ENCODE data around the gene PSD4. TPM values are rescaled to one million over a fixed set of nuclear protein-coding genes. Genes with fewer than 3 reads are reported as not detected.

Gene PSD4
- total RNA-seq, 1 donor, result 47.2 TPM

DNA sequence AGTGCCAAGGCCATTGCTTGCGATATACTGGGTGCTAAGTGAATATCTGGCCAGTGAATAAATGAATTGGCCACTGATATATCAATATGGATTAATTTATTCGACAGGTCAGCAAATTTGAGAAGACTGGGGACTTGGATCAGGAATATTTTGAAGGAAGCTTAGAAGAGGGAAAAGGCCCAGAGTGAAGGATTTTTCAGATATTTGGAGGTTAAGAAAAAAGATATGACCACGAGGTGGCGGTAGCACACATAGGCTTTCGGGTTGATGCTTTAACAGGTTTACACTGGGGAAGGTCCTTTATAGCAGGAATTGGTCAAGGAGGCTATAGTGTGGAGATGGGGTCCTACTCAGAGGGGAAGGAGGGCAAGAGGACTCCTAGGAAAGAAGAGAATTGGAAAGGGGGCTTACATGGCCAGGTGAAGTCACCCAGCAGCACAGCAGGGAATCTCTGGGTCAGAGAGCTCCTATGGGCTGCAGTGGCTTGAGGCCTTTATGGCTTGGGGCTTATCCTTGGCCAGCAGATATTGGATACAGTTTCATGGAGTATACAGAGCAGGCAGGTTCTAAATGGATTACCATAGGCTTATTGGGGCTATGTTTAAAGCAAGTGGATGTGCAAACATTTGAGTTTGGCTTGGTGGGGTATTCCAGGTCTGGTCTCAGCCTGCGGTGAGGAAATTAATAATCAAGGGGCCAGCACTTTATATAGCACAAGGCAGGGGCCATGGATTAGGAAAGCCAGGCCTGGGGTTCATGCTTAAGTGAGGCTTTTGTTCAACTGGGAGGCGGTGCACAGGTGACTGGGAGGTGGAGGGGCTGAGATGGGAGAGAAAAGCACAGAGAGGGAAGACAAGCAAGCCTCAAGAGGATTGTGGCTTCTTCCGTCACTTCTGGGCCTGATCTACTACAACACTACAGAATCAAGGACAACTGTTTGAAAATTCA lies 36.7 kb upstream of the PSD4 start:
- Histone ChIP-seq H3K4me1 (ENCODE audit: insufficient read depth, low read length) (peaks cover 13% of the 10 kb centered on the region), H3K4me3 (ENCODE audit: low read length) (no peak overlapping the region), H3K9me3 (ENCODE audit: low read depth, low read length) (no peaks in the 10 kb centered on the region), H3K27me3 (ENCODE audit: insufficient read depth, low read length) (no peaks in the 10 kb centered on the region)

DNA sequence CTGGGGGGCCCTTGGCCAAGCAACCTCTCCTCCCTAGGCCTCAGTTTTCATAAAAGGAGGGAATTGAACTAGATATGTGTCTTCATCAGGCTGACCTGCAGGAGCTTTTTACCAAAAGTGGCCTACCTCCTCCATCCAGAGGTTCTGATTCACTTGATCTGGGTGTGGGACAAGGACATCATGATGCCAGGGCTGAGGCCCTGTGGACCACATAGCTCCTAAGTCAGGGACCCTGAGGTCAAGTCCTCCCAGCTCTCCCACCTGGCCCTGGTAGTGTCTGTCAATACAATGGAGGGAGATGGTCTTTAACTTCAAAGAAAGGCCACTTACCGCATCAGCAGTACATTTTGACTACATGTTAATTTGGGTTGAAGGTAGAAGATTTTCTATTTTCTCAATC lies 35.9 kb upstream of the PSD4 start:
- Histone ChIP-seq H3K4me3 (ENCODE audit: low read length) (no peak overlapping the region), H3K9me3 (ENCODE audit: low read depth, low read length) (no peaks in the 10 kb centered on the region), H3K4me1 (ENCODE audit: insufficient read depth, low read length) (peaks cover 13% of the 10 kb centered on the region), H3K27me3 (ENCODE audit: insufficient read depth, low read length) (no peaks in the 10 kb centered on the region)

DNA sequence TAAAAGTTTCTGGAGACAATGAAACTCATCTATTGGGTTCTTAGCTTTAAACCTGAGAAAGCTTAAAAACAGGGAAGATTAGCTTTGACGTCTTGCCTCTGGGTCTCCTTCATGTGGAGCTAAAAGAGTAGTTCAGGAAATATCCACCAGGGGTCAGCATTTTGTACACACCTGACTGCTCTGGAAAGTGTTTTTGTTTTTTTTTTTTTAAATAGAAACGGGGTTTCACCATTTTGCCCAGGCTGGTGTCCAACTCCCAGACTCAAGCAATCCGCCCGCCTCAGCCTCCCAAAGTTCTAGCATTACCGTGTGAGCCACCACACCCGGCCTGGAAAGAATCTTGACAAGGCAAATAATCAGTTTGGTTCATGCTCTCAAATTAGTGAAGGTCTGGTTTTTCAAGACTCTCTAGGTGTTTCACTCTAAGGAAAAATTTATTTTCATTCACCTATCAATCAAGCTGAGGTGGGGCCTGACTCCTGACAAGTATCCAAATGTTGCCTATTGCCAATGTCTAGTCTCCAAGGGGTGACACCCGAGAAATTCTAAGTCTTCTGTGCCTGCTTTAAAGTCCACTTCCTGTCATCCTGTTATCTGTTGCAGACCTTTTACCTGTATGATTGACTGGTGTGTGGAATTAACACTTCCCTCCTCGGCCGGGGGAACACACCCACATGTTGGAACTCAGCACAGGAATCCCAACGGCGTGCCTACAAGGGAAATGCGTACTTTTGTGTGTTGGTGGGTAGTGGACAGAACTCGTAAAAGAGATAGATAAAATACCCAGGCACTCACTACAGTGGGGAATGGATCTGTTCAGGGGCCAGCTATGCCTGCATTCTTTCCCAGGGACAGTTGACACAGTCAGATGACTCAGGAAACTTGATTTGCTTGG lies 35.1 kb upstream of the PSD4 start:
- H3K4me3 ChIP-seq (ENCODE audit: low read length), result no peak overlapping the region
- peaks cover 13% of the 10 kb centered on the region for H3K4me1 ChIP-seq (ENCODE audit: insufficient read depth, low read length)
- H3K9me3 ChIP-seq (ENCODE audit: low read depth, low read length), result no peaks in the 10 kb centered on the region
- H3K27me3 ChIP-seq (ENCODE audit: insufficient read depth, low read length), result no peaks in the 10 kb centered on the region

DNA sequence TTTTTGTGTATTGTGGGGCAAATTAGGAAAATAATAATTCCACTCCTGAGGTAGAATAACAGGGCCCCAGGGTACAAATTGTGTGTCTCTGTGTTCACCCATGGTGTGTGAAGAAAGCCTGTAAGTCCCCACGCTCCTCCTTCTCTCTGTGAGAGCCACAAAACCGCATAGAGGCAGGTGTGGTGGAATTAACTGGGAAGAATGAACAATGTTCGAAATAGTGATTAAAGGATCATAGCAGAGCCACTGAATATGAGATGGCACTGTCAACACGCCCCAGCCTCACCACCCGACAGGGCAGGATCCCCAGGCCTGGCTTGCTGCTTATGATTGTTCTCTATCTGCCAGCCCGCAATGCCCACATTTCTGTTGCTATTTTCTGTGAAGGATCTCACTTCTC lies 32.3 kb upstream of the PSD4 start:
- no peak overlapping the region for H3K4me3 ChIP-seq (ENCODE audit: low read length)
- H3K4me1 ChIP-seq (ENCODE audit: insufficient read depth, low read length), result peaks cover 13% of the 10 kb centered on the region
- no peaks in the 10 kb centered on the region for H3K9me3 ChIP-seq (ENCODE audit: low read depth, low read length)
- no peaks in the 10 kb centered on the region for H3K27me3 ChIP-seq (ENCODE audit: insufficient read depth, low read length)

DNA sequence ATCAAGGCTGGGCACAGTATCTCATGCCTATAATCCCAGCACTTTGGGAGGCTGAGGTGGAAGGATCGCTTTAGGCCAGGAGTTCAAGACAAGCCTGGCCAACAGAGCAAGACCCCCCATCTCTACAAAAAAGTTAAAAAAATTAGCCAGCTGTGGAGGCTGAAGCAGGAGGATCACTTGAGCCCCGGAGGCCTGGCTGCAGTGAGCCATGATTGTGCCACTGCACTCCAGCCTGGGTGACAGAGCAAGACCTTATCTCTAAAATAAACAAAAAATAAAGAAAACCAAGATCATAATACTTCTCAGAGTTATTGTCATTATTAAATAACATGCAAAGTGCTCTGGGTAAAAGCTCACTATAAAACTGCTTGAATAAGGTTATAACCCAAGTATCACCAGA lies 31.5 kb upstream of the PSD4 start:
- Histone ChIP-seq H3K4me3 (ENCODE audit: low read length) (no peak overlapping the region), H3K4me1 (ENCODE audit: insufficient read depth, low read length) (peaks cover 13% of the 10 kb centered on the region), H3K9me3 (ENCODE audit: low read depth, low read length) (no peaks in the 10 kb centered on the region), H3K27me3 (ENCODE audit: insufficient read depth, low read length) (no peaks in the 10 kb centered on the region)

DNA sequence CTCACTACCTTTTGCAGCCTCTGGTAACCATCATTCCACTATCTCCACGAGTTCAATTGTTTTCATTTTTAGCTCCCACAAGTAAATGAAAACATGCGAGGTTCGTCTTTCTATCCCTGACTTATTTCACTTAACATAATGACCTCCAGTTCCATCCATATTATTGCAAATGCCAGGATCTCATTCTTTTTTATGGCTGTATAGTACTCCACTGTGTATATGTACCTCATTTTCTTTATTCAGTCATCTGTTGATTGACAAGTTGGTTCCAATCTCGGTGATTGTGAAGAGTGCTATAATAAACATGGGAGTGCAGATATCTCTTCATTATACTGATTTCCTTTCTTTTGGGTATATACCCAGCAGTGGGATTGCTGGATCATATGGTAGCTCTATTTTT lies 29.5 kb upstream of the PSD4 start:
- Histone ChIP-seq H3K9me3 (ENCODE audit: low read depth, low read length) (no peaks in the 10 kb centered on the region), H3K27me3 (ENCODE audit: insufficient read depth, low read length) (no peaks in the 10 kb centered on the region), H3K4me1 (ENCODE audit: insufficient read depth, low read length) (peaks cover 3% of the 10 kb centered on the region), H3K4me3 (ENCODE audit: low read length) (no peak overlapping the region)

DNA sequence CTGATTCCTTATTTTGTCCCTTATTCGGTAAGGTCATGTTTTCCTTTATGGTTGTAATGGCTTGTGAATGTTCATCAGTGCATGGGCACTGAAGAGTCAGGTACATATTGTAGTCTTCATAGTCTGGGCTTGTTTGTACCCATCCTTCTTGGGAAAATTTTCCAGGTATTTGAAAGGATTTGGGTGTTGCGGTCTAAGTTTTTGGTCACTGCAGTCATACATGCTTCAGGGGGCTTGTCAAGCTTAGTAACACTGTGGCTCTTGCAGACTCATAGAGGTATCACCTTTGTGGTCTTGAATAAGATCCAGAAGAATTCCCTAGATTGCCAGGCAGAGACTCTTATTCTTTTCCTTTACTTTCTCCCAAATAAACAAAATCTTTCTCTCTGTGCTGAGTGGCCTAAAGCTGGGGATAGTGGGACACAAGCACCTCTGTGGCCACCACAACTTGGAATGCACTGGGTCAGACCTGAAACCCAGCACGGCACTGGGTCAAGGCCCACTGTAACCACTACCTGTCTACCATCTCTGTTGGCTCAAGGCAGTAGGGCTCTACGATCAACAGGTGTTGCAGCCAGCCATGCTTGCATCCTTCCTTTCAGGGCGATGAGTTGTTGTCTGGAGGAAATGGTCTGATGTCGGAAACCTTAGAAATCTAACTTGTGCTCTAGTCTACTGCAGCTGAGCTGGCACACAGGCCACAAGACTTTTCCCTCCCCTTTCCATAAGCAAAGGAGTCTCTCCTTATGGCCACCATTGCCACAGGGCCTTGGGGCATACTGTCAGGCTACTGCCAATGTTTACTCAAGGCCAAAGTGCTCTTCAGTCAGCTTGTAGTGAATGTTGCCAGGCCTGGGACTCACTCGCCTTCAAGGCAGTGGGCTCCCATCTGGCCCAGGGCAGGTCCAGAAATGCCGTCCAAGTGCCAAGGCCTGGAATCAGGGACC lies 24.9 kb upstream of the PSD4 start:
- Histone ChIP-seq H3K27me3 (ENCODE audit: insufficient read depth, low read length) (no peaks in the 10 kb centered on the region), H3K4me3 (ENCODE audit: low read length) (no peak overlapping the region), H3K4me1 (ENCODE audit: insufficient read depth, low read length) (peaks cover 13% of the 10 kb centered on the region), H3K9me3 (ENCODE audit: low read depth, low read length) (no peaks in the 10 kb centered on the region)

DNA sequence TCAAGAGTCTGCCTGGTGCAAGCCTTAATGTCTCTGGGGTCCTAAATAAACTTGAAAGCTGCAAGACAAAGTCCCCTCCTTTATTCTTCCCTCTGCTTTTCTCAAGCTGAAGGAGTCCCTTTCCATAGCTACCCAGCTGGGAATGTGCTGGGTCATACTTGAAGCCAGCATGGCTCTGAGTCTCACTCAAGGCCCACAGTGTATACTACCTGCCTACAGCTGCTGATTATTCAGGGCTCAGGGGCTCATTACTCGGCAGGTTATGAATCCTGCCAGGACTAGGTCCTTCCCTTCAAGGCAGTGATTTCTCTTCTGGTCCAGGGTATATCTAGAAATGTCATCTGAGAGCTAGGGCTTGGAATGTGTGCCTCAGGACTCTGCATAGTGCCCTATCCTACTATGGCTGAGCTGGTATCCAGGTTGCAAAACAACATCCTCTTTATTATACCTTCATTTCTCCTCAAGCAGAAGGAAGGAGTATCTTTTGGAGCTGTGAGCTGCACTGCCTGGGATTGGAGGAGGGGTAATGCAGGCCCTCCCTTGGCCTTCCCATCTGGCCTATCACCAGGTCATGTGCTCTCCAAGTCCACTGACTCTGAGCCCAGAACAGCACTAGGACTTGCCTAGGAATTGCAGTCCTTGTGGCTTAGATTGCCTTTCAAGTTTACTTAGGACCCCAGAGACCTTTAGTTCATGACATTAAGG lies 24.1 kb upstream of the PSD4 start:
- Histone ChIP-seq H3K27me3 (ENCODE audit: insufficient read depth, low read length) (no peaks in the 10 kb centered on the region), H3K9me3 (ENCODE audit: low read depth, low read length) (no peaks in the 10 kb centered on the region), H3K4me3 (ENCODE audit: low read length) (no peak overlapping the region), H3K4me1 (ENCODE audit: insufficient read depth, low read length) (peaks cover 13% of the 10 kb centered on the region)

DNA sequence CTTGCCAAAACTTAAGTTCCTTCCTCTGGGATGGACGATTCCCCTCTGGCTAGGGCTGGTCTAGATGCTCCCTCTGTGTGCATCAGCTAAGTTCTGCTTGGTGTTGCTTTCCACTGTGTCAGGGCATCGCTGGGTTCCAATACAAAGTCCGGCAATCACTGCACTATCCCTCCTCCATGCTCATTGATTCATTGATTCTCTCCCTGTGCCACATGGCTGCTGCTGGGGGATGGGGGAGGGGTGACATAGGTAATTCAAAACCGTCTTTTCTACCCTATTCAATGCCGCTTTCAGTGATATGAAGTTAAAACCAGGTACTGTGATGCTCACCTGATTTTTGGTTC lies 23.5 kb upstream of the PSD4 start:
- H3K4me3 ChIP-seq (ENCODE audit: low read length), result no peak overlapping the region
- no peaks in the 10 kb centered on the region for H3K27me3 ChIP-seq (ENCODE audit: insufficient read depth, low read length)
- no peaks in the 10 kb centered on the region for H3K9me3 ChIP-seq (ENCODE audit: low read depth, low read length)
- peaks cover 13% of the 10 kb centered on the region for H3K4me1 ChIP-seq (ENCODE audit: insufficient read depth, low read length)

DNA sequence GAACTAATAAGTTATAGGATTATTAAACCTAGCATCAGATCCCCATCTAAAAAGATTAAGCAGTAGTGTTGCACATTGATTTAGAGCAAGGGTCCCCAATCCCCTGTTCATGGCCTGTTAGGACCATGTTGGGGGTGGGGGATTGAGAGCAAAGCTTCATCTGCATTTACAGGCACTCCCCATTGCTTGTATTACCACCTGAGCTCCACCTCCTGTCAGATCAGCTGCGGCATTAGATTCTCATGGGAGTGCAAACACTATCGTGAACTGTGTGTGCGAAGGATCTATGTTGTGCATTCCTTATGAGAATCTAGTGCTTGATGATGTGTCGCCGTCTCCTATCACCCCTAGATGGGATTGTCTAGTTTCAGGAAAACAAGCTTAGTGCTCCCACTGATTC lies 18.4 kb upstream of the PSD4 start:
- Histone ChIP-seq H3K4me1 (ENCODE audit: insufficient read depth, low read length) (peaks cover 23% of the 10 kb centered on the region), H3K4me3 (ENCODE audit: low read length) (no peak overlapping the region), H3K27me3 (ENCODE audit: insufficient read depth, low read length) (peaks cover 3% of the 10 kb centered on the region), H3K9me3 (ENCODE audit: low read depth, low read length) (no peaks in the 10 kb centered on the region)

DNA sequence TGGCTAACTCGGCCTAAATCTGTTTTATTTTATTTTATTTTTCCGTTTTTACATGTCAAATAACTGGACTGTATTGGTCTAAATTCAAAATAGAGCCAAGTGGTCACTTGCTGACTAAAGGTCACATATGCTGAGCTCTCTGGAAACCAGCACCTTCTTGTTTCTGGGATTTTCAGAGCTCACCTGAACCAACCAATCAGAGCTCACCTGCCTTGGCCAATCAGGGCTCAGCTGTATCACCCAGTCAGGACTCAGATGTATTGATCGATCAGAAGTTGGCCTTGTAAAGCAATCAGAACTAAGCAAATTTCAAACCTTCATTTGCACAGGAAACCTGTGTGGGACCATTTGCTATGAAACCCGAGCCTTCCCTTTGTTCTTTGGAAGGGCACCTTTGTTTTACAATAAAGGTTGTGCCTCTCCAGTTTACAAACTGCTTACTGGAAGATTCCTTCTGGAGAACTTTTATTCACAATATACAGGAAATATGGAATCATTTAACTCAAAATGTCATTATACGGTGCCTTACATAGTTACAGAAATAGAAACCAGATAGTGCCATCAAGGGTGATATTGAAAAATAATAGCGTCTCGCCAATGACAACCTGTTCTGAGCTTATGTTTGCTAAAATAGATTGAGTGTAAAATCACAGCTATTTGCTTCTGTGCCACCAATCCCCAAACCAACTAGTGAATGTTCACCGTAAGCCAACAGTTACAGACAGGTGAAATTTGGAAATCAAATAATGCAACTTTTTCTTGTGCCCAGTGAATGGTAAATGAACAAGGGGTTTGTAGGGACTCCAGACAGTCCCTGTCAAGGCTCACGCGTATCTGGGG lies 17.3 kb upstream of the PSD4 start:
- Histone ChIP-seq H3K9me3 (ENCODE audit: low read depth, low read length) (no peaks in the 10 kb centered on the region), H3K27me3 (ENCODE audit: insufficient read depth, low read length) (peaks cover 3% of the 10 kb centered on the region), H3K4me1 (ENCODE audit: insufficient read depth, low read length) (peaks cover 23% of the 10 kb centered on the region), H3K4me3 (ENCODE audit: low read length) (peak overlapping the region; percentile 30)

DNA sequence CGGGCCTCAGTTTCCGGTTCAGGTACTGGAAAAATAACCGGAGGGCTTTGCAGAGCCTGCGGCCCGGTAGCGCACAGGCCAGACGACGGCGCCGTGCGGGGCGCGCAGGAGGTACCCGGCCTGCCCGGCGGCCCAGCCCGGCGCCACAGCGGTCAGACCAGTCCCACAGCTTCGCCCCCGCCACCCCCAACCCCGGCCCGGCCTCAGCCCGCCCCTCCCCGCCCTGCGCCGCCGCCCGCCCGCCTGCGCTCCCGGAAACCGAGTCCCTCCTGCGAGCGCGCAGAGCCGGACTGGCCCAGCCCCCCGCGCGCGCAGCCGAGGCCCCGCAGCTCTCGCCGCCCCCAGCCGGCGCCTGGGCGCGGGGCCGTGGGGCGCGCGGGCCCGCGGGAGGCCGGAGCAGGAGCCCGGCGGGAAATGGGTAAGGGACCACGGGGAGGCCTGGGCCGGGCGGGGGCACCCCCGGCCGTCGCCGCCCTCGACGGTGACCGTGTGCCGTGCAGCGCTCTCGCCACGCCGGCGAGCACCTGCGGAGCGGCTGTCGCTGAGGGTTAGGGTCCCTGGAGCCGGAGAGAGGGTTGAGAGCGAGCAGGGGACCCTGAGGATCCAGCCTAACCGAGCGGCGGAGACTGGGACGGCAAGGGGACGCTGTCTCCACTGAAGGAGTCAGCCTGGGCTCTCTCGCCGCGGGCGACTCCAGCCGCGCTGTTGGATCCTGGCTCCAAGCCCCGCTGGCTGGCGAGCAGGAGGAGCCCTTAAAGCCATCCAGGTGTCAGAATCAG lies 16.5 kb upstream of the PSD4 start:
- H3K9me3 ChIP-seq (ENCODE audit: low read depth, low read length), result no peaks in the 10 kb centered on the region
- peak overlapping the region; percentile 52 for H3K4me3 ChIP-seq (ENCODE audit: low read length)
- peaks cover 19% of the 10 kb centered on the region for H3K4me1 ChIP-seq (ENCODE audit: insufficient read depth, low read length)
- peaks cover 3% of the 10 kb centered on the region for H3K27me3 ChIP-seq (ENCODE audit: insufficient read depth, low read length)

All from mononuclear cell (primary cell).